DMS153 (cell line): ENCODE data around the gene HNRNPUL1.
"Not testable (repeated sequence)": the region's sequence is repeated elsewhere in the genome, so short reads cannot be mapped to it uniquely, and the experiment has no call there.

Experiments used
- DNase-seq: peaks from one replicate; lab custom pipeline; 2025; lab: John Stamatoyannopoulos, UW

HNRNPUL1 gene

GRCh38 chr19:41263850-41264580 is at the start of gene HNRNPUL1:
Gene HNRNPUL1 (plus strand): TSS chr19:41264372. CDS start chr19:41264504, 132 bp downstream.
- peak; percentile 100 for DNase-seq

GRCh38 chr19:41217741-41218140 is 46.4 kb upstream of the HNRNPUL1 start:
- no peak for DNase-seq

GRCh38 chr19:41218249-41218614 is 45.9 kb upstream of the HNRNPUL1 start:
- no peak for DNase-seq

GRCh38 chr19:41218615-41219507 is 45.3 kb upstream of the HNRNPUL1 start, which contains the start of gene AXL:
Gene AXL (plus strand): TSS chr19:41219223. CDS start chr19:41219393, 170 bp downstream.
- DNase-seq = no peak

GRCh38 chr19:41219924-41220567 is 44.1 kb upstream of the HNRNPUL1 start:
- DNase-seq = no peak

- DNase-seq = no peak
Observed at GRCh38 chr19:41220811-41221210, 43.4 kb upstream of the HNRNPUL1 start.

GRCh38 chr19:41221514-41222205 is 42.5 kb upstream of the HNRNPUL1 start:
- DNase-seq = no peak

GRCh38 chr19:41222240-41222639 is 41.9 kb upstream of the HNRNPUL1 start:
- no peak for DNase-seq

- DNase-seq = no peak
Observed at GRCh38 chr19:41223431-41224234, 40.5 kb upstream of the HNRNPUL1 start.

GRCh38 chr19:41224632-41225031 is 39.5 kb upstream of the HNRNPUL1 start:
- no peak for DNase-seq

- no peak for DNase-seq
Observed at GRCh38 chr19:41225238-41226052, 38.7 kb upstream of the HNRNPUL1 start.

GRCh38 chr19:41226053-41226873 is 37.9 kb upstream of the HNRNPUL1 start:
- no peak for DNase-seq

- DNase-seq = no peak
Observed at GRCh38 chr19:41226874-41227390, 37.2 kb upstream of the HNRNPUL1 start.

GRCh38 chr19:41228486-41228885 is 35.7 kb upstream of the HNRNPUL1 start:
- DNase-seq = no peak

- not testable (repeated sequence) for DNase-seq
Observed at GRCh38 chr19:41229338-41229737, 34.8 kb upstream of the HNRNPUL1 start.

- DNase-seq = no peak
Observed at GRCh38 chr19:41230067-41230857, 33.9 kb upstream of the HNRNPUL1 start.

- no peak for DNase-seq
Observed at GRCh38 chr19:41232686-41233085, 31.5 kb upstream of the HNRNPUL1 start.

- no peak for DNase-seq
Observed at GRCh38 chr19:41233748-41234240, 30.4 kb upstream of the HNRNPUL1 start.
